Germinal center (tissue), 1 donor: ENCODE data around the gene ANKFY1.
A peak's percentile ranks its signal among the peaks of the same experiment; 100 is the strongest.
"Not testable (repeated sequence)": the region's sequence is repeated elsewhere in the genome, so short reads cannot be mapped to it uniquely, and the experiment has no call there.

Source experiments
- DNase-seq: peaks from one replicate; pipeline ENCODE4 v3.0.0; 2012; ENCODE audit warnings: mixed read lengths, low spot score

ANKFY1 gene

GRCh38 chr17:4215882-4216570, 47.8 kb downstream of the ANKFY1 start:
- peak; percentile 67 for DNase-seq

- no peak for DNase-seq
Measured at GRCh38 chr17:4214157-4214556, 49.6 kb downstream of the ANKFY1 start.

DNA sequence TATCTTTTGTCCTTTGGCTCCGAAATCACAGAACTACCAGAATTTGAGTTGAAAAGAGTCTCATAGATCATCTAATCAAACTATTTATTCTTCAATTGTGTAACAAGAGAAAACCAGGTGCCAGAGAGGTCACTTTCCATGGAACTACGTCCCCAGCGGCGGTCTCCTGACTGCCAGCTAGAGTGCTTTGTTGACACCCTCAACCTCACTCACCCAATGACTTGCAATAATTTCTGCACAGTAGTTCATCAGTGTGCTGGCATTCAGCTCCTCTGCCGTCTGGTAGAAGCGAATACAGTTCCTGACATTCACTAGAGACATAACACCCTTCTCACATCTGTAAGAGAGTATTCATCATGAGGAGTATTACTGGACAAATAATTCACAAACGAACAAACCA, 54.2 kb downstream of the ANKFY1 start:
- no peak for DNase-seq

GRCh38 chr17:4208238-4208637, 55.5 kb downstream of the ANKFY1 start:
- DNase-seq, result no peak

DNA sequence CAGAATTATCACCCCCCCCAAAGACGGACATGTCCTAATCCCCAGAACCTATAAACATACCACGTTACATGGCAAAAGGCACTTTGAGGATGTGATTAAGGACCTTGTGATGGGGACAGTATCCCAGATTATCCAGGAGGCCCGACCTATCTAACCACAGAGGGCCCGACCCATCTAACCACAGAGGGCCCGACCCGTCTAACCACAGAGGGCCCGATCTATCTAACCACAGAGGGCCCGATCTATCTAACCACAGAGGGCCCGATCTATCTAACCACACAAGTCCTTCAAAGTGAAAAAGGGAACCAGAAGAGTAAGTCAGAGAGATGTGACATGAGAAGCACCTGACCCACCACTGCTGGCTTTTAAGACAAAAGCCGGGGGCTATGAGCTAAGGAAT, 56.8 kb downstream of the ANKFY1 start:
- DNase-seq, result no peak

- DNase-seq, result no peak
Measured at GRCh38 chr17:4205917-4206316, 57.9 kb downstream of the ANKFY1 start.

GRCh38 chr17:4204710-4205173, 59.0 kb downstream of the ANKFY1 start:
- DNase-seq, result no peak

DNA sequence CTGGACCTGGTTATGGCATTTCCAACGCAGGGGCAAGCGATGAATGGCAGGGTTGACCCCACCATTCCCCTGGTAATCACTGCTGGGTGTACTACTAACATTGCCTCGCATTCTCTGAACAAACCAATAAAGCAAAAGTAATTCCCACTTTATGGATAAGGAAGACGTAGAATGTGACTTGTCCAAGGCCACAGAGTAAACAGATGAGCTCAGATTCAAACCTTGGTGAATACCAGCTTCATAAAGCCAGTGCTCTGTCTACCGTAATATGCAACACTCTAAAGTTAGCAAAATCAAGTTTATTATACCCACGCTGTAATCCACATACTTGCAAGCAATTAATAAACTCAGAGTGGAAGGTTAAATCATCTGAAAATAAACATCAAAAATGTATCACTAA, 59.6 kb downstream of the ANKFY1 start:
- no peak for DNase-seq

DNA sequence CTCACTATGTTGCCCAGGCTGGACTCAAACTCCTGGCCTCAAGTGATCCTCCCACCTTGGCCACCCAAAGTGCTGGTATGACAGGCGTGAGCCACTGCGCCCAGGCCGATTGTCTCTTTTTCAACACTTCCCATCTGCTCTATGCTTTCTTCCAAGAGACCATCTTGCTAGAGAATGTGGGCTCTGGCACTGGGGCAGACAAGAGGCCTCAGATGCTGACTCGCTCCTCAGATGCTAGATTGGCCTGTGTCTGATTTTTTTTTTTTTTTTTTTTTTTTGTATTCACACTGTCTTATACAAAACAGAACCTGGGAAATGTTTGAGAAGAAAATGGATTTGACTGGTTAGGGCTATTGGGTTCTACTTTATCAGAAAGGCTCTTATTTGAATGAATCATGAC, 62.6 kb downstream of the ANKFY1 start:
- no peak for DNase-seq

GRCh38 chr17:4199818-4200402, 63.9 kb downstream of the ANKFY1 start:
- peak; percentile 71 for DNase-seq

DNA sequence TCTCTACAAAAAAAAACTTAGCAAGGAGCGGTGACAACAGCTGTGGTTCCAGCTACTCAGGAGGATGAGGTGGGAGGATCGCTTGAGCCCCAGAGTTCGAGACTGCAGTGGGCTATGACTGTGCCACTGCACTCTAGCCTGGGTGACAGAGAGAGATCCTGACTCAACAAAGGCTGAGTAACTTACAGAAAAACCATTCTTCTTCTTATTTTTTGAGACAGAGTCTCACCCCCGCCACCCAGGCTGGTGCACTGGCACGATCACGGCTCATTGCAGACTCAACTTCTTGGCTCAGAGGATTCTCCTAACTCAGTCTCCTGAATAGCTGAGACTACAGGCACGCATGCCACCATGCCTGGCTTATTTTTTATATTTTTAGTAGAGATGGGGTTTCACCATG, 64.8 kb downstream of the ANKFY1 start:
- no peak for DNase-seq

DNA sequence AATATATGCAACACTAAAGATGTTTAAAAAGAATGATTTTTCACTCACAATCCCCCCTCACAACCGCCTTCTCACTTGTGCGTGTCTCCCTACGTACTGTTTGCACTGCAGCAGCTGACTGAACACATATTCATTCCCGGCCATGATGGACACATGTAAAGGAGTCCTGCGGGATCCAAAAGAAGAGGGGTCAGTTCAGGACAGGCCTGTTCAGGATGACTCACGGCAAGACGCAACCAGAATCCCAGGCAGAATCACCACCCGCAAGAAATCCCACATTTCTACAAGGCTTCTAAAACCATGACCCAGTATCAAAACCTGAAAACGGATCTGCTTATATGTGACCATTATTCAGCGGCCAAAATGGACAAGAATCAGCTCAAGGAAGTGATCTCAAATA, 68.5 kb downstream of the ANKFY1 start:
- DNase-seq, result no peak

GRCh38 chr17:4194796-4195195, 69.0 kb downstream of the ANKFY1 start:
- no peak for DNase-seq

DNA sequence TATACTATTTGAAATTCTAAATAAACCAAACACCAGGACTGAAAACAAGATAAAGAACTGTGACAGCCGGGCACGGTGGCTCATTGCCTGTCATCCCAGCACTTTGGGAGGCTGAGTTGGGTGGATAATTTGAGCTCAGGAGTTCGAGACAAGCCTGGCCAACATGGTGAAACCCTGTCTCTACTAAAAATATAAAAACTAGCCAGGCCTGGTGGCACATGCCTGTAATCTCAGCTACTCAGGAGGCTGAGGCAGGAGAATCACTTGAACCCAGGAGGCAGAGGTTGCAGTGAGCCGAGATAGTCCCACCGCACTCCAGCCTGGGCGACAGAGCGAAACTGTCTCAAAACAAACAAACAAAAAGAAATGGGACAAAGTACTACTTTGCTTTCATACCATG, 73.0 kb downstream of the ANKFY1 start:
- DNase-seq, result not testable (repeated sequence)

DNA sequence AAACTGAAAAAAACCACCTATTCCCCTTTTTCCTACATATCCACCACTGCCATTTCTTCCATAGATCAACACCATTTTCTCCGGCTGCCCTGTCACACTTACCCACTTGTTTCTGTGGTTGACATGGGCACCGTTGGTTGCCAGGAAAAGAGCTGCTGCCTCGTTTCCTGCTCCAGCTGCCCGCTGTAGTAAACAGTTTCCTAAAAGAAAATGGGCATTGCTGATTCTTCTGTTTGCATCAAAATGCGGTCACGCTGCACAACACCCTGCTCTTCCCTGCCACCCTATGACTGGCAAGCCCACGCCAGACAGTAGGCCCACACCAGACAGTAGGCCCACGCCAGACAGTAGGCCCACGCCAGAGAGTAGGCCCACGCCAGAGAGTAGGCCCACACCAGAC, 74.5 kb downstream of the ANKFY1 start:
- no peak for DNase-seq

- no peak for DNase-seq
Measured at GRCh38 chr17:4188076-4188475, 75.7 kb downstream of the ANKFY1 start.

GRCh38 chr17:4187076-4187475, 76.7 kb downstream of the ANKFY1 start:
- no peak for DNase-seq

- DNase-seq, result no peak
Measured at GRCh38 chr17:4186357-4186881, 77.4 kb downstream of the ANKFY1 start.

DNA sequence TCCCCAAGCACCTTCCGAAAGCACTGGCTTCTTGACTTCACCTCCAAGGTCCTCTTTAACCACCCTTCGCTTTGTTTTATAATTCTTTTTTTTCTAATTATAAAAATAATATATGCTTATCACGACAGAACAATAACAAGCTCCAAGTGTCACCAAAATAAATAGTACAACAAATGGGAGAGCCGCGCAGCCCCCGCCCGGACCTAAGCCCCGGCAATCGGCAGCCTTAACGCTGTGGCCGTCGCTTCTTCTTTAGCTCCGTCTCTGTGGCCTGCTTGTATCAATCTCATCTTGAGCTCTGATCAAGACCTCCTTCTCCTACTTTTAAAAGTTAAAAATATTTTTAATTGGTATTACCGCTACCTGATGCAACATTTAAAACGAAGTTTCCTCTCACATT, 78.1 kb downstream of the ANKFY1 start:
- DNase-seq, result no peak

DNA sequence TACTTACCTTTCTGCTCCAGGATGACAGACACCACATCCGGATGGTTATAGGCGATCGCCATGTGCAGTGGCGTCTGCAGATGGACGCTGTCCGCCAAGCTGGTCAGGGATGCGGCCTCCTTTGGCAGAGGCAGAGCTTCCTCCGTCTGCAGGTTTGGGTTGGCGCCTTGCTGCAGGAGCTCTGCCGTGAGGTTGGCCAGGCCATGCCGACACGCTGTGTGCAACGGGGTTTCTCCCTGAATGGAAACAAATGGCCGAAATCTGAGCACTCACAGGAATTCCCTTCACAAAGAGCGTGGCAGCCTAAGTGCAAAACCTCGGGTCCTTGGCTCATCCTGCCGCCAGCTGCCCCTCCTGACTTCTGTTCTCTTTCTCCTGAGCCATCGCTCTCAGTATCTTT, 79.0 kb downstream of the ANKFY1 start:
- no peak for DNase-seq

DNA sequence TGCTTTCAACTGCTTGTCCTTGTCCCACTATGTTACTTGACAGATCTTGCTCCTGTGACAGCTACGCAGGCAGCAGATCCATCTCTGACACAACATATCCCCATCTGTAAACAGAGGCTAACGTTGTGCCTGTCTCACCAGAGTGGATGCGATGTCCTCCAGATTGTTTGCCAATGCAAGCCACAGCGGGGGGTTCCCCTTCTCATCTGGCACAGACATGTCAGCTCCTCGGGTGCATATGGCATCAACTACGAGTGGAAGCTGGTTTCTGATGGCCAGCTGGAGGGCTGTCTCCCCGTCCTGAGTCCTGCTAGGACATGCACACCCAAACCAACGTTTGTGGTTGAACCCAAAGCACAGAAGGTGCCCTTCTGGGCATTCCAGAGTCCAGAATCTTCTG, 81.7 kb downstream of the ANKFY1 start:
- no peak for DNase-seq

- DNase-seq, result no peak
Measured at GRCh38 chr17:4180791-4181190, 83.0 kb downstream of the ANKFY1 start.

GRCh38 chr17:4179071-4179470, 84.7 kb downstream of the ANKFY1 start:
- no peak for DNase-seq

- DNase-seq, result no peak
Measured at GRCh38 chr17:4178651-4179050, 85.1 kb downstream of the ANKFY1 start.
